Body of pancreas (tissue), 4 donors: ENCODE data around the gene KLHL7. TPM values are rescaled to one million over a fixed set of nuclear protein-coding genes. Genes with fewer than 3 reads are reported as not detected.
"Not testable (repeated sequence)": the region's sequence is repeated elsewhere in the genome, so short reads cannot be mapped to it uniquely, and the experiment has no call there.

Source experiments
- ATAC-seq: fragments of 150-250 bp; one replicate; pipeline ENCODE4 v1.9.1; 2016
- DNase-seq, 4 donors: peaks; one replicate each; pipeline ENCODE4 v3.0.0-alpha.2; 2019
- H3K27ac ChIP-seq, 4 donors: fragments of 200-600 bp; sonication (generic); 1 replicate in 3 of 4; 2 replicates in 1 of 4; pipeline versions ENCODE4 v1.5.1 to v1.6.1; 2016 to 2019; ENCODE audit warnings: mild to moderate bottlenecking in 1 of 4, mixed read lengths in 1 of 4, moderate library complexity in 1 of 4
- H3K27me3 ChIP-seq, 2 donors: fragments of 200-600 bp; sonication (generic); one replicate each; pipeline ENCODE4 v1.6.0; 2016; ENCODE audit warnings: mild to moderate bottlenecking in 1 of 2
- H3K36me3 ChIP-seq, 2 donors: fragments of 200-600 bp; sonication (generic); replicated peaks in 1 of 2; 2 replicates each; pipeline ENCODE4 v1.5.1; 2016; ENCODE audit warnings: low read depth in 2 of 2; ENCODE audit not compliant: insufficient read depth in 1 of 2
- H3K4me1 ChIP-seq: fragments of 200-600 bp; sonication (generic); one replicate; pipeline ENCODE4 v1.6.0; 2016
- H3K4me3 ChIP-seq, 2 donors: fragments of 200-600 bp; sonication (generic); 1 replicate in 1 of 2; 2 replicates in 1 of 2; pipeline ENCODE4 v1.5.1; 2016 to 2019
- H3K9me3 ChIP-seq, 3 donors: fragments of 200-600 bp; sonication (generic); 1 replicate in 2 of 3; 2 replicates in 1 of 3; pipeline ENCODE4 v1.5.1; 2016
- POLR2A ChIP-seq, 3 donors: fragments of 450-650 bp; IDR thresholded peaks; one replicate each; pipeline ENCODE4 v1.6.1; 2016; ENCODE audit warnings: antibody characterized with exemption in 3 of 3, mild to moderate bottlenecking in 2 of 3
- WGBS, 2 donors: methylation state at CpG; one replicate each; pipeline ENCODE4 v1.1.5; 2017; 5-methylcytosine and 5-hydroxymethylcytosine counted together
- intact Hi-C: fragments of 100-400 bp; cut with DNase I; formaldehyde crosslinking; loops from one replicate; pipeline ENCODE4 v1.15.1; 2023
- total RNA-seq, 2 donors: library from RNA; depleted of rRNA; stranded (reverse); fragments of >200 nt; gene quantifications; one replicate each; pipeline ENCODE4 v1.1.0, GENCODE V29; 2016
- TF ChIP-seq, protein P1 (sequence below), 7 experiments: fragments of 450-650 bp in 4 of 7; fragments of 200-600 bp in 3 of 7; sonication (generic) in 3 of 7; IDR thresholded peaks; one replicate each; pipeline ENCODE4 v1.5.1; 2016 to 2019; ENCODE audit warnings: antibody characterized with exemption in 7 of 7

KLHL7 gene
- total RNA-seq, 2 donors from 2014 or later: 18.2 to 65.3 TPM

DNA sequence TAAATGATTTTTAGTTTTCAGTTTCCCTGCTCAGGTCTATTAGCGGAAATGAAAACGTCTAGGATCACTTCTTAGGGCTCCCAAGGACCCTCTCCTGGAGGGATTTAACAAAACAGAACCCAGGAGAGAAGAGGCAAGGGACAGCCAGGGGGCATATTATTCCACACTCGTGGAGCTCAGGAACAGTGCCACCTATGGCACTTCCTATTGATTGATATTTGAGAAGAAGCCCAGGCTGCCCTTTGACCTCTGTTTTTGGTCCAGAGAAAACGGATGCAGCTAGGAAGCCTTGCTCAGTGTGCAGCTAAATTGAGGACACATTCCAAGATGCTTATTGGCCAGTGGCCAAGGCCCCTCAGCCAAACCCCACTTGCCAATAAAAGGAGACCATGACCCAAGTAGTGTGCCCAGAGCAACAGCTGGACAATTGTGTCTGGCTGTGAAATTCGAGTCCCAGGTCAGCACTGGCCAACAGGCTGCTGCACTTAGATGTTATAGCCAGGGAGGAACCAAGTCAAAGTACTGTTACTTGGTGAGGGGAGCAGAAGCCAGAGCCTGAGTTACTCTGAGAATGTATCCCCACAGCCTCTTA, 117.0 kb downstream of the KLHL7 start:
- H3K4me1 ChIP-seq: no peaks in the 10 kb centered on the region
- TF ChIP-seq, protein P1, sequence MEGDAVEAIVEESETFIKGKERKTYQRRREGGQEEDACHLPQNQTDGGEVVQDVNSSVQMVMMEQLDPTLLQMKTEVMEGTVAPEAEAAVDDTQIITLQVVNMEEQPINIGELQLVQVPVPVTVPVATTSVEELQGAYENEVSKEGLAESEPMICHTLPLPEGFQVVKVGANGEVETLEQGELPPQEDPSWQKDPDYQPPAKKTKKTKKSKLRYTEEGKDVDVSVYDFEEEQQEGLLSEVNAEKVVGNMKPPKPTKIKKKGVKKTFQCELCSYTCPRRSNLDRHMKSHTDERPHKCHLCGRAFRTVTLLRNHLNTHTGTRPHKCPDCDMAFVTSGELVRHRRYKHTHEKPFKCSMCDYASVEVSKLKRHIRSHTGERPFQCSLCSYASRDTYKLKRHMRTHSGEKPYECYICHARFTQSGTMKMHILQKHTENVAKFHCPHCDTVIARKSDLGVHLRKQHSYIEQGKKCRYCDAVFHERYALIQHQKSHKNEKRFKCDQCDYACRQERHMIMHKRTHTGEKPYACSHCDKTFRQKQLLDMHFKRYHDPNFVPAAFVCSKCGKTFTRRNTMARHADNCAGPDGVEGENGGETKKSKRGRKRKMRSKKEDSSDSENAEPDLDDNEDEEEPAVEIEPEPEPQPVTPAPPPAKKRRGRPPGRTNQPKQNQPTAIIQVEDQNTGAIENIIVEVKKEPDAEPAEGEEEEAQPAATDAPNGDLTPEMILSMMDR (IDR thresholded peaks at IDR 0.05): no peak
- TF ChIP-seq POLR2A (IDR thresholded peaks at IDR 0.05): no peak
- WGBS, 2 donors: 33 to 35% methylated on average over 5 of the region's 5 CpGs
- H3K9me3 ChIP-seq: no peaks in the 10 kb centered on the region
- intact Hi-C loops: no loop called here
- ATAC-seq (no peak), DNase-seq (no peak)
- no peak overlapping the region for H3K27ac ChIP-seq
- no peaks in the 10 kb centered on the region for H3K27me3 ChIP-seq
- H3K4me3 ChIP-seq: no peak overlapping the region
- no peaks in the 10 kb centered on the region for H3K36me3 ChIP-seq

DNA sequence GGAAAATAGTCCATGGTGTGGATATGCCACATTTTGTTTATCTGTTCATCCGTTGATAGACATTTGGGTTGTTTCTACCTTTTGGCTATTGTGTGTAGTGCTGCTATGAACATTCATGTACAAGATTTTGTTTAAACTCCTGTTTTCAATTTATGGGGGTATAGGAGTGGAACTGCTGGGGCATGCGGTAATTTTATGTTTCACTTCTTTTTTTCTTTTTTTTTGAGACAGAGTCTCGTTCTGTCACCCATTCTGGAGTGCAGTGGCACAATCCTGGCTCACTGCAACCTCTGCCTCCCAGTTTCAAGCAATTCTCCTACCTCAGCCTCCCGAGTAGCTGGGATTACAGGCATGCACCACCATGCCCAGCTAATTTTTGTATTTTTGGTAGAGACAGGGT, 118.8 kb downstream of the KLHL7 start:
- H3K27ac ChIP-seq, ATAC-seq, H3K9me3 ChIP-seq, intact Hi-C loops, H3K27me3 ChIP-seq, H3K4me3 ChIP-seq, DNase-seq, H3K36me3 ChIP-seq, H3K4me1 ChIP-seq: not testable (repeated sequence)
- whole genome bisulfite sequencing, 2 donors: 66 to 83% methylated on average over 4 of the region's 4 CpGs

DNA sequence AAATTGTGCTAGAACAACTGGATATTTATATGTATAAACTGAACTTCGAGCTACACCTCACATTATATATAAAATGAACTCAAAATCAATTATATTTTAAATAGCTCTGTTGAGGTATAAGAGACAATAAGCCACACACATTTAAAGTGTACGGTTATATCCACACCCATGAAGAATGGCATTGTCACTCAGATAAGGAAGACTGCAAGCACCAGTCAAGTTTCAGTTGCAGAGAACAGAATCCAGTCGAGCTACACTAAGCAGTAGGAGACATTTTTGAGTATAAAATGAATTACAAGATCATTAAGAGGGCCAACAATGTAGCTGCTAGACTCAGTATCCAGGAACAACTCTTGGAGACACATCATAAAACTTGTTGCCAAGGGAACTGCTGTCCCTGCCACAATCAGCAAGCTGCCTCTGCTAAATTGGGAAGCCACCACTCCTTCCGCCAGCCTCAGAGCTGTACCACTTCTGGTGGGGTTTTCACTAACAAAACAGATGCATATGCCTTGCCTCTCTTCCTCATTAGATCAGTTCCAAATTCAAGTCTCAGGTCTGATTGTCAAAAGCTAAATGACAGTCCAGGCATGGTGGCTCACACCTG, 121.4 kb downstream of the KLHL7 start:
- ATAC-seq: no peak
- Histone ChIP-seq H3K4me1 (no peaks in the 10 kb centered on the region), H3K4me3 (no peak overlapping the region), H3K27me3 (no peaks in the 10 kb centered on the region), H3K27ac (no peak overlapping the region), H3K9me3 (no peaks in the 10 kb centered on the region), H3K36me3 (no peaks in the 10 kb centered on the region)
- no peak for TF ChIP-seq POLR2A (IDR thresholded peaks at IDR 0.05)
- TF ChIP-seq, protein P1 (IDR thresholded peaks at IDR 0.05): no peak
- DNase-seq: no peak
- intact Hi-C loops: no loop called here
- WGBS, 2 donors: 65 to 69% methylated on average over 4 of the region's 4 CpGs

Other genes with a start within 250 kb of the KLHL7 start
- 10 to 100 TPM in 1 of 2 donors, 1 to 10 TPM in 1; 8.6 to 10.5 TPM for gene HYCC1, start 91.7 kb upstream of the KLHL7 start, total RNA-seq
- gene NUP42, start 76.3 kb downstream of the KLHL7 start, total RNA-seq: 10 to 100 TPM in 1 of 2 donors, 1 to 10 TPM in 1; 9.6 to 31.9 TPM
- 10 to 100 TPM; 17.5 to 18.9 TPM for gene GPNMB, start 141.0 kb downstream of the KLHL7 start, total RNA-seq
- 10 to 100 TPM in 1 of 2 donors, 1 to 10 TPM in 1; 6.3 to 57.9 TPM for gene MALSU1, start 193.6 kb downstream of the KLHL7 start, total RNA-seq